ENCODE results near the gene PCDHGA2. TPM values are rescaled to one million over a fixed set of nuclear protein-coding genes. Genes with fewer than 3 reads are reported as not detected.
A peak's percentile ranks its signal among the peaks of the same experiment; 100 is the strongest.
"Not testable (repeated sequence)": the region's sequence is repeated elsewhere in the genome, so short reads cannot be mapped to it uniquely, and the experiment has no call there.

The PCDHGA2 gene
- polyA plus RNA-seq, 1 experiment, result 6.7 TPM

GRCh38 chr5:141387557-141388311 lies 49.2 kb downstream of the PCDHGA2 start, which contains the start of gene PCDHGB4:
TSS of gene PCDHGB4 (plus strand) at chr5:141387698. CDS start at chr5:141387885, 187 bp downstream.
- H3K4me3 ChIP-seq (ENCODE audit: low read depth, low read length), result peak within 1 kb of the TSS; percentile 22; the same call in 1 of the 2 replicates
- DNase-seq (ENCODE audit: low read depth); H3K36me3 ChIP-seq (ENCODE audit: control insufficient read depth, insufficient read depth, low read length); POLR2A ChIA-PET; H3K27me3 ChIP-seq (ENCODE audit: control insufficient read depth, insufficient read depth, low read length): not testable (repeated sequence)
- CTCF ChIA-PET, result interaction anchor here (0.8 to 4.1 kb wide), 7 partner anchors 14 to 176 kb away, joined by 3 to 16 read pairs (median 4); partner anchors contain the start of genes PCDHGA11, PCDHGA2 and PCDHGB3
- TF ChIP-seq, protein P1, sequence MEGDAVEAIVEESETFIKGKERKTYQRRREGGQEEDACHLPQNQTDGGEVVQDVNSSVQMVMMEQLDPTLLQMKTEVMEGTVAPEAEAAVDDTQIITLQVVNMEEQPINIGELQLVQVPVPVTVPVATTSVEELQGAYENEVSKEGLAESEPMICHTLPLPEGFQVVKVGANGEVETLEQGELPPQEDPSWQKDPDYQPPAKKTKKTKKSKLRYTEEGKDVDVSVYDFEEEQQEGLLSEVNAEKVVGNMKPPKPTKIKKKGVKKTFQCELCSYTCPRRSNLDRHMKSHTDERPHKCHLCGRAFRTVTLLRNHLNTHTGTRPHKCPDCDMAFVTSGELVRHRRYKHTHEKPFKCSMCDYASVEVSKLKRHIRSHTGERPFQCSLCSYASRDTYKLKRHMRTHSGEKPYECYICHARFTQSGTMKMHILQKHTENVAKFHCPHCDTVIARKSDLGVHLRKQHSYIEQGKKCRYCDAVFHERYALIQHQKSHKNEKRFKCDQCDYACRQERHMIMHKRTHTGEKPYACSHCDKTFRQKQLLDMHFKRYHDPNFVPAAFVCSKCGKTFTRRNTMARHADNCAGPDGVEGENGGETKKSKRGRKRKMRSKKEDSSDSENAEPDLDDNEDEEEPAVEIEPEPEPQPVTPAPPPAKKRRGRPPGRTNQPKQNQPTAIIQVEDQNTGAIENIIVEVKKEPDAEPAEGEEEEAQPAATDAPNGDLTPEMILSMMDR (IDR thresholded peaks at IDR 0.05; ENCODE audit: insufficient read depth, low read depth, low read length), result peak; percentile 60

GRCh38 chr5:141388661-141389060 lies 50.1 kb downstream of the PCDHGA2 start:
- no peak overlapping the region for H3K4me3 ChIP-seq (ENCODE audit: low read depth, low read length)
- peaks cover 2% of the 10 kb centered on the region; the same call in 1 of the 2 replicates for H3K36me3 ChIP-seq (ENCODE audit: control insufficient read depth, insufficient read depth, low read length)
- no peak for DNase-seq (ENCODE audit: low read depth)
- POLR2A ChIA-PET, result no interaction called here
- CTCF ChIA-PET, result interaction anchor here (1.0 to 4.1 kb wide), 5 partner anchors 11 to 175 kb away, joined by 3 to 16 read pairs (median 4); partner anchors contain the start of genes PCDHGA10, PCDHGA11 and PCDHGB3
- TF ChIP-seq, protein P1 (IDR thresholded peaks at IDR 0.05; ENCODE audit: insufficient read depth, low read depth, low read length), result no peak
- H3K27me3 ChIP-seq (ENCODE audit: control insufficient read depth, insufficient read depth, low read length), result no peaks in the 10 kb centered on the region

GRCh38 chr5:141389153-141390042 lies 50.8 kb downstream of the PCDHGA2 start:
- Histone ChIP-seq H3K36me3 (ENCODE audit: control insufficient read depth, insufficient read depth, low read length) (peaks cover 2% of the 10 kb centered on the region; the same call in 1 of the 2 replicates), H3K4me3 (ENCODE audit: low read depth, low read length) (no peak overlapping the region), H3K27me3 (ENCODE audit: control insufficient read depth, insufficient read depth, low read length) (no peaks in the 10 kb centered on the region)
- TF ChIP-seq, protein P1 (IDR thresholded peaks at IDR 0.05; ENCODE audit: insufficient read depth, low read depth, low read length), result no peak
- ChIA-PET CTCF (interaction anchor here (1.0 to 4.7 kb wide), 9 partner anchors 12 to 175 kb away, joined by 3 to 19 read pairs (median 6); partner anchors contain the start of genes PCDHGA10, PCDHGA12, PCDHGA6 and PCDHGB3), POLR2A (no interaction called here)
- no peak for DNase-seq (ENCODE audit: low read depth)

- no peaks in the 10 kb centered on the region for H3K27me3 ChIP-seq (ENCODE audit: control insufficient read depth, insufficient read depth, low read length)
- H3K36me3 ChIP-seq (ENCODE audit: control insufficient read depth, insufficient read depth, low read length), result 0 out of 2 replicates have a peak, but pooled peaks cover 2% of the 10 kb centered on the region
- CTCF ChIA-PET, result interaction anchor here (0.6 to 4.7 kb wide), 10 partner anchors 20 to 171 kb away, joined by 3 to 19 read pairs (median 4); partner anchors contain the start of genes PCDHGA1, PCDHGA10, PCDHGA11 and PCDHGA4
- POLR2A ChIA-PET, result interaction anchor here (0.9 kb wide), 1 partner anchor 168 kb away, joined by 3 read pairs; no protein-coding TSS in a partner anchor
- H3K4me3 ChIP-seq (ENCODE audit: low read depth, low read length), result peak within 1 kb of the TSS; percentile 14; the same call in 1 of the 2 replicates
- DNase-seq (ENCODE audit: low read depth), result no peak
- TF ChIP-seq, protein P1 (IDR thresholded peaks at IDR 0.05; ENCODE audit: insufficient read depth, low read depth, low read length), result 0 out of 2 replicates have a peak, but pooled peaks have one; percentile 18
Observed at GRCh38 chr5:141392429-141393198, 54.1 kb downstream of the PCDHGA2 start, which contains the start of gene PCDHGA8. TSS of gene PCDHGA8 (plus strand) at chr5:141392633. CDS start at chr5:141392814, 181 bp downstream.

Other genes with a start within 250 kb of the PCDHGA2 start
- gene PCDHB2, start 244.1 kb upstream of the PCDHGA2 start, polyA plus RNA-seq (2011; rRNA removed), result 0.42 and 0.99 TPM in 2 replicates
- gene PCDHB3, start 238.3 kb upstream of the PCDHGA2 start, polyA plus RNA-seq (2011; rRNA removed), result 0.23 and 0.31 TPM in 2 replicates
- 0.02 TPM in 2 replicates for gene PCDHB4, start 216.9 kb upstream of the PCDHGA2 start, polyA plus RNA-seq (2011; rRNA removed)
- 0.18 and 0.22 TPM in 2 replicates for gene PCDHB5, start 203.6 kb upstream of the PCDHGA2 start, polyA plus RNA-seq (2011; rRNA removed)
- gene PCDHB6, start 188.7 kb upstream of the PCDHGA2 start, polyA plus RNA-seq (2011; rRNA removed), result 0.20 and 0.26 TPM in 2 replicates
- 0.31 and 0.44 TPM in 2 replicates for gene PCDHB7, start 166.1 kb upstream of the PCDHGA2 start, polyA plus RNA-seq (2011; rRNA removed)
- 0.11 and 0.17 TPM in 2 replicates for gene PCDHB8, start 161.0 kb upstream of the PCDHGA2 start, polyA plus RNA-seq (2011; rRNA removed)
- 0.21 and 0.32 TPM in 2 replicates for gene PCDHB16, start 156.4 kb upstream of the PCDHGA2 start, polyA plus RNA-seq (2011; rRNA removed)
- 0.22 and 0.49 TPM in 2 replicates for gene PCDHB9, start 151.6 kb upstream of the PCDHGA2 start, polyA plus RNA-seq (2011; rRNA removed)
- gene PCDHB10, start 146.4 kb upstream of the PCDHGA2 start, polyA plus RNA-seq (2011; rRNA removed), result 0.18 and 0.28 TPM in 2 replicates
- gene PCDHB11, start 139.1 kb upstream of the PCDHGA2 start, polyA plus RNA-seq (2011; rRNA removed), result 0.10 and 0.22 TPM in 2 replicates
- gene PCDHB12, start 130.0 kb upstream of the PCDHGA2 start, polyA plus RNA-seq (2011; rRNA removed), result 0.09 and 0.13 TPM in 2 replicates
- gene PCDHB13, start 124.8 kb upstream of the PCDHGA2 start, polyA plus RNA-seq (2011; rRNA removed), result 0.16 and 0.23 TPM in 2 replicates
- gene PCDHB14, start 115.4 kb upstream of the PCDHGA2 start, polyA plus RNA-seq (2011; rRNA removed), result 0.42 and 0.47 TPM in 2 replicates
- 0.45 and 0.52 TPM in 2 replicates for gene PCDHB15, start 93.4 kb upstream of the PCDHGA2 start, polyA plus RNA-seq (2011; rRNA removed)
- not detected in 2 replicates for gene SLC25A2, start 34.7 kb upstream of the PCDHGA2 start, polyA plus RNA-seq (2011; rRNA removed)
- gene TAF7, start 18.0 kb upstream of the PCDHGA2 start, polyA plus RNA-seq (2011; rRNA removed), result 25.5 and 46.7 TPM in 2 replicates
- gene PCDHGA1, start 8.2 kb upstream of the PCDHGA2 start, polyA plus RNA-seq (2011; rRNA removed), result 1.8 and 1.9 TPM in 2 replicates
- gene PCDHGA3, start 5.1 kb downstream of the PCDHGA2 start, polyA plus RNA-seq (2011; rRNA removed), result 1.9 and 2.5 TPM in 2 replicates
- gene PCDHGB1, start 11.3 kb downstream of the PCDHGA2 start, polyA plus RNA-seq (2011; rRNA removed), result 2.0 and 2.2 TPM in 2 replicates
- 3.0 and 4.0 TPM in 2 replicates for gene PCDHGA4, start 16.3 kb downstream of the PCDHGA2 start, polyA plus RNA-seq (2011; rRNA removed)
- gene PCDHGB2, start 21.2 kb downstream of the PCDHGA2 start, polyA plus RNA-seq (2011; rRNA removed), result 3.7 and 4.0 TPM in 2 replicates
- gene PCDHGA5, start 25.4 kb downstream of the PCDHGA2 start, polyA plus RNA-seq (2011; rRNA removed), result 1.2 and 1.6 TPM in 2 replicates
- gene PCDHGB3, start 31.5 kb downstream of the PCDHGA2 start, polyA plus RNA-seq (2011; rRNA removed), result 2.7 and 3.0 TPM in 2 replicates
- 3.3 and 4.3 TPM in 2 replicates for gene PCDHGA6, start 35.1 kb downstream of the PCDHGA2 start, polyA plus RNA-seq (2011; rRNA removed)
- 1.8 and 3.6 TPM in 2 replicates for gene PCDHGA7, start 44.0 kb downstream of the PCDHGA2 start, polyA plus RNA-seq (2011; rRNA removed)
- gene PCDHGB4, start 48.9 kb downstream of the PCDHGA2 start, polyA plus RNA-seq (2011; rRNA removed), result 11.8 and 12.2 TPM in 2 replicates
- 0.72 and 0.77 TPM in 2 replicates for gene PCDHGA8, start 53.9 kb downstream of the PCDHGA2 start, polyA plus RNA-seq (2011; rRNA removed)
- 13.5 and 19.4 TPM in 2 replicates for gene PCDHGB5, start 59.2 kb downstream of the PCDHGA2 start, polyA plus RNA-seq (2011; rRNA removed)
- gene PCDHGA9, start 64.0 kb downstream of the PCDHGA2 start, polyA plus RNA-seq (2011; rRNA removed), result 0.97 and 1.2 TPM in 2 replicates
- gene PCDHGB6, start 69.3 kb downstream of the PCDHGA2 start, polyA plus RNA-seq (2011; rRNA removed), result 1.5 and 1.7 TPM in 2 replicates
- gene PCDHGA10, start 74.2 kb downstream of the PCDHGA2 start, polyA plus RNA-seq (2011; rRNA removed), result 2.7 and 3.9 TPM in 2 replicates
- 7.6 and 9.6 TPM in 2 replicates for gene PCDHGB7, start 78.9 kb downstream of the PCDHGA2 start, polyA plus RNA-seq (2011; rRNA removed)
- 5.4 and 7.4 TPM in 2 replicates for gene PCDHGA11, start 82.3 kb downstream of the PCDHGA2 start, polyA plus RNA-seq (2011; rRNA removed)
- 6.1 and 7.9 TPM in 2 replicates for gene PCDHGA12, start 91.7 kb downstream of the PCDHGA2 start, polyA plus RNA-seq (2011; rRNA removed)
- gene PCDHGC3, start 137.2 kb downstream of the PCDHGA2 start, polyA plus RNA-seq (2011; rRNA removed), result 36.5 and 56.3 TPM in 2 replicates
- gene PCDHGC4, start 146.3 kb downstream of the PCDHGA2 start, polyA plus RNA-seq (2011; rRNA removed), result 0.49 TPM in 2 replicates
- gene PCDHGC5, start 150.3 kb downstream of the PCDHGA2 start, polyA plus RNA-seq (2011; rRNA removed), result 0.99 and 1.6 TPM in 2 replicates